Dermis microvascular lymphatic vessel endothelial cell (primary cell): ENCODE results near the gene LPP. TPM values are rescaled to one million over a fixed set of nuclear protein-coding genes. Genes with fewer than 3 reads are reported as not detected.
"Not testable (repeated sequence)": the region's sequence is repeated elsewhere in the genome, so short reads cannot be mapped to it uniquely, and the experiment has no call there.

Experiments used
- DNase-seq, 2 donors: peaks; one replicate each; pipeline versions ENCODE4 v3.0.0 to v3.0.0-alpha.2; 2010; ENCODE audit warnings: low read depth in 2 of 2
- total RNA-seq: library from RNA; depleted of rRNA; stranded (reverse); fragments of >200 nt; gene quantifications from 2 replicates; pipeline ENCODE4 v1.2.1, GENCODE V29; 2014

The LPP gene
- total RNA-seq, 1 donor from 2014 or later, result 23.1 TPM

GRCh38 chr3:188580223-188580622, 426.3 kb downstream of the LPP start:
- DNase-seq, result no peak

GRCh38 chr3:188580659-188581058, 426.7 kb downstream of the LPP start:
- DNase-seq, result no peak

- no peak for DNase-seq
These were observed 427.4 kb downstream of the LPP start for GRCh38 chr3:188581365-188581764.

GRCh38 chr3:188581792-188582191, 427.8 kb downstream of the LPP start:
- DNase-seq, result no peak

GRCh38 chr3:188583341-188584161, 429.6 kb downstream of the LPP start:
- no peak for DNase-seq

GRCh38 chr3:188584162-188584529, 430.2 kb downstream of the LPP start:
- DNase-seq, result peak; percentile 70 to 83

- DNase-seq, result peak in 1 of 2 donors; percentile 20
These were observed 431.2 kb downstream of the LPP start for GRCh38 chr3:188584958-188585689.

- DNase-seq, result no peak
These were observed 435.1 kb downstream of the LPP start for GRCh38 chr3:188589071-188589470.

GRCh38 chr3:188589771-188590170, 435.8 kb downstream of the LPP start:
- DNase-seq, result no peak

GRCh38 chr3:188590557-188590956, 436.6 kb downstream of the LPP start:
- DNase-seq, result no peak

GRCh38 chr3:188594139-188594538, 440.2 kb downstream of the LPP start:
- DNase-seq, result peak in 1 of 2 donors; percentile 79

GRCh38 chr3:188595890-188596376, 442.0 kb downstream of the LPP start:
- no peak for DNase-seq

- DNase-seq, result no peak
These were observed 444.9 kb downstream of the LPP start for GRCh38 chr3:188598894-188599293.

- no peak for DNase-seq
These were observed 448.2 kb downstream of the LPP start for GRCh38 chr3:188602111-188602510.

GRCh38 chr3:188602620-188603019, 448.7 kb downstream of the LPP start:
- no peak for DNase-seq

- DNase-seq, result no peak
These were observed 450.7 kb downstream of the LPP start for GRCh38 chr3:188604651-188605050.

- DNase-seq, result no peak
These were observed 451.3 kb downstream of the LPP start for GRCh38 chr3:188605231-188605630.

- no peak for DNase-seq
These were observed 451.9 kb downstream of the LPP start for GRCh38 chr3:188605905-188606304.

- DNase-seq, result no peak
These were observed 453.9 kb downstream of the LPP start for GRCh38 chr3:188607805-188608315.

GRCh38 chr3:188608401-188608800, 454.4 kb downstream of the LPP start:
- DNase-seq, result no peak

- not testable (repeated sequence) for DNase-seq
These were observed 459.8 kb downstream of the LPP start for GRCh38 chr3:188613721-188614120.

- no peak for DNase-seq
These were observed 463.3 kb downstream of the LPP start for GRCh38 chr3:188617270-188617669.
